ENCODE data around the gene BIN1. TPM values are rescaled to one million over a fixed set of nuclear protein-coding genes. Genes with fewer than 3 reads are reported as not detected.
A peak's percentile ranks its signal among the peaks of the same experiment; 100 is the strongest.

Gene BIN1
- total RNA-seq, 1 donor from 2014 or later, result 90.9 TPM

- Histone ChIP-seq H3K36me3 (ENCODE audit: control insufficient read depth, insufficient read depth, low read length) (no peaks in the 10 kb centered on the region), H3K4me3 (ENCODE audit: low read depth, low read length) (peak overlapping the region; percentile 84), H3K27me3 (ENCODE audit: control insufficient read depth, insufficient read depth, low read length) (no peaks in the 10 kb centered on the region)
- DNase-seq (ENCODE audit: low read depth), result no peak
- TF ChIP-seq CTCF (IDR thresholded peaks at IDR 0.05; ENCODE audit: insufficient read depth, low read length, poor library complexity, severe bottlenecking), result no peak
Observed at GRCh38 chr2:127104881-127105655, 1.9 kb downstream of the BIN1 start.

- H3K27me3 ChIP-seq (ENCODE audit: control insufficient read depth, insufficient read depth, low read length), result no peaks in the 10 kb centered on the region
- DNase-seq (ENCODE audit: low read depth), result no peak
- TF ChIP-seq CTCF (IDR thresholded peaks at IDR 0.05; ENCODE audit: insufficient read depth, low read length, poor library complexity, severe bottlenecking), result no peak
- no peaks in the 10 kb centered on the region for H3K36me3 ChIP-seq (ENCODE audit: control insufficient read depth, insufficient read depth, low read length)
- H3K4me3 ChIP-seq (ENCODE audit: low read depth, low read length), result no peak overlapping the region
Observed at GRCh38 chr2:127104166-127104660, 2.7 kb downstream of the BIN1 start.

GRCh38 chr2:127103243-127104165, 3.5 kb downstream of the BIN1 start:
- TF ChIP-seq CTCF (IDR thresholded peaks at IDR 0.05; ENCODE audit: insufficient read depth, low read length, poor library complexity, severe bottlenecking), result no peak

GRCh38 chr2:127102521-127103242, 4.3 kb downstream of the BIN1 start:
- TF ChIP-seq CTCF (IDR thresholded peaks at IDR 0.05; ENCODE audit: insufficient read depth, low read length, poor library complexity, severe bottlenecking), result no peak
- Histone ChIP-seq H3K27me3 (ENCODE audit: control insufficient read depth, insufficient read depth, low read length) (no peaks in the 10 kb centered on the region), H3K36me3 (ENCODE audit: control insufficient read depth, insufficient read depth, low read length) (no peaks in the 10 kb centered on the region), H3K4me3 (ENCODE audit: low read depth, low read length) (no peak overlapping the region)
- DNase-seq (ENCODE audit: low read depth), result no peak

More at GRCh38 chr2:127103243-127104165, 3.5 kb downstream of the BIN1 start:
- H3K36me3 ChIP-seq (ENCODE audit: control insufficient read depth, insufficient read depth, low read length), result no peaks in the 10 kb centered on the region
- DNase-seq (ENCODE audit: low read depth), result no peak
- no peaks in the 10 kb centered on the region for H3K27me3 ChIP-seq (ENCODE audit: control insufficient read depth, insufficient read depth, low read length)
- H3K4me3 ChIP-seq (ENCODE audit: low read depth, low read length), result no peak overlapping the region

DNA sequence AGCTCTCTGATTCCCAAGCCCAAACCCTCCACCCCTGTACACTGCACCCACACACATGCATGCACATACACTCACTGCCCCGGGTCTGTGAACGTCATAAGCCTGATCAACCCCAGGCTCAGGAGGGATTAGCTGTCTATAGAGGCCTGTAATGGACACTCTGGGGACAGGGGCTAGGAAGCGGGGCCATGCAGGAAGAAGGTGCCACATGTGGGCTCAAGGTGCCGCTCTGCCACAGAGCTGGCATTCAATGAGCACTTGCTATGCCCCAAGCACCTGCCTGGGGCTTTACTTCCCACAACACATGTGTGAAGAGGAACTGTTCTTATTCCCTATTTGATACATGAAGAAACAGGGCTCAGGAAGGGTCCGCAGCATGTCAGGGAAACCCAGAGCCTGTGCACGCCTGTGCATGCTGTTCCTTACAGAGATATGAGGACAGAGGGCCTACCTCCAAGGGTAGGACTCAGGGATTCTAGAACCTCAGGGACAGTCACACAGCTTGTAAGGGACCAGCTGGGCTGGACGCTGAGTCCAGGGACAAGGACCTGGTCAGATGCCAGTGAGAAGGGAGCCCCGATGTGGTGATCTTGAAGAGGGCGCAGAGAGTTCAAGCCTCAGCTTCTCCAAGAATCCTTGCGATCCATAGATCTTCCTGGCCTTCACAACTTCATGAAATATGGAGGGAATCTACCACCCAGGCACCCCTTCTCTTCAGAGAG, 5.0 kb downstream of the BIN1 start:
- no peaks in the 10 kb centered on the region for H3K27me3 ChIP-seq (ENCODE audit: control insufficient read depth, insufficient read depth, low read length)
- DNase-seq (ENCODE audit: low read depth), result no peak
- TF ChIP-seq CTCF (IDR thresholded peaks at IDR 0.05; ENCODE audit: insufficient read depth, low read length, poor library complexity, severe bottlenecking), result no peak
- no peaks in the 10 kb centered on the region for H3K36me3 ChIP-seq (ENCODE audit: control insufficient read depth, insufficient read depth, low read length)
- H3K4me3 ChIP-seq (ENCODE audit: low read depth, low read length), result no peak overlapping the region

Data from kidney epithelial cell (primary cell).